HCT116 (cell line): ENCODE measurements around the gene EXOC6B.

Experiments
- EZH2phosphoT487 ChIP-seq: fragments of 200-600 bp; IDR thresholded peaks from 2 replicates; pipeline ENCODE4 v1.6.1; 2018; ENCODE audit warnings: antibody characterized with exemption, borderline replicate concordance
- TF ChIP-seq, protein P1 (sequence below), 3 experiments: fragments of 200-600 bp in 1 of 3; sonication (generic) in 1 of 3; IDR thresholded peaks in 2 of 3; conservative IDR thresholded peaks in 1 of 3; 2 replicates each; pipeline ENCODE4 v1.5.1; 2012 to 2017; ENCODE audit warnings: low read depth in 2 of 3, low read length in 2 of 3, antibody characterized with exemption in 1 of 3, borderline replicate concordance in 1 of 3, control low read depth in 1 of 3, mild to moderate bottlenecking in 1 of 3, mixed read lengths in 1 of 3, mixed run types in 1 of 3, moderate library complexity in 1 of 3; ENCODE audit not compliant: insufficient read depth in 1 of 3

DNA sequence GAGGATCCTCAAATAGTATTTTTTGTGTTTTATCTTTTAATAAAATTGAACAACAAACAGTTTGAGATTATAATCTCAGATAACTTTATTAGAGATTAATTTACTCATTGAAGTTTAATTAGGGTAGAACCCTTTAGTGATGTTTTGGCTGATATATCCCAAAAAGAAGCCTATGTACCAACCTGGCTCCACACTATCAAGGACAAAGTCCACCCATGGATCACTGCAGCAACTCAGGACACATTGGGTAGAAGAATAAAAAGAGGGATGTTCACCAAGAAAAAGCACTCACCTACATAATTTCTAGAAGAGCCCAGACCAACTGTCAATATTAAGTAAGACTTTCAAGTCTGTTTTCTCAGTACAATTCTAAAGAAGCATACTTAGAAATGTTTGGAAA is 112.9 kb downstream of the EXOC6B start:
- no peak for TF ChIP-seq EZH2phosphoT487
- TF ChIP-seq, protein P1, sequence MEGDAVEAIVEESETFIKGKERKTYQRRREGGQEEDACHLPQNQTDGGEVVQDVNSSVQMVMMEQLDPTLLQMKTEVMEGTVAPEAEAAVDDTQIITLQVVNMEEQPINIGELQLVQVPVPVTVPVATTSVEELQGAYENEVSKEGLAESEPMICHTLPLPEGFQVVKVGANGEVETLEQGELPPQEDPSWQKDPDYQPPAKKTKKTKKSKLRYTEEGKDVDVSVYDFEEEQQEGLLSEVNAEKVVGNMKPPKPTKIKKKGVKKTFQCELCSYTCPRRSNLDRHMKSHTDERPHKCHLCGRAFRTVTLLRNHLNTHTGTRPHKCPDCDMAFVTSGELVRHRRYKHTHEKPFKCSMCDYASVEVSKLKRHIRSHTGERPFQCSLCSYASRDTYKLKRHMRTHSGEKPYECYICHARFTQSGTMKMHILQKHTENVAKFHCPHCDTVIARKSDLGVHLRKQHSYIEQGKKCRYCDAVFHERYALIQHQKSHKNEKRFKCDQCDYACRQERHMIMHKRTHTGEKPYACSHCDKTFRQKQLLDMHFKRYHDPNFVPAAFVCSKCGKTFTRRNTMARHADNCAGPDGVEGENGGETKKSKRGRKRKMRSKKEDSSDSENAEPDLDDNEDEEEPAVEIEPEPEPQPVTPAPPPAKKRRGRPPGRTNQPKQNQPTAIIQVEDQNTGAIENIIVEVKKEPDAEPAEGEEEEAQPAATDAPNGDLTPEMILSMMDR (IDR thresholded peaks at IDR 0.05 in 2 of 3, conservative IDR thresholded peaks at IDR 0.05 in 1 of 3; ENCODE audit: borderline replicate concordance in 1 of 3, insufficient read depth in 1 of 3, low read depth in 2 of 3, low read length in 2 of 3) = no peak
